Suprapubic skin (tissue), 3 donors: ENCODE data around the gene DST.

ENCODE experiments used
- CTCF ChIP-seq, 2 donors: fragments of 200-600 bp in 1 of 2; fragments of 450-650 bp in 1 of 2; sonication (generic) in 1 of 2; IDR thresholded peaks; one replicate each; pipeline ENCODE4 v1.5.1; 2016 to 2019; ENCODE audit warnings: antibody characterized with exemption in 2 of 2, mild to moderate bottlenecking in 1 of 2, moderate library complexity in 1 of 2
- POLR2AphosphoS5 ChIP-seq, 3 donors: sonication (generic); formaldehyde crosslinking; IDR thresholded peaks; one replicate each; pipeline ENCODE4 v1.6.1; 2017; ENCODE audit warnings: antibody characterized with exemption in 3 of 3

GRCh38 chr6:56658326-56658725 lies 15.6 kb upstream of the DST start:
- no peak for TF ChIP-seq CTCF (IDR thresholded peaks at IDR 0.05)
- no peak for TF ChIP-seq POLR2AphosphoS5 (IDR thresholded peaks at IDR 0.05)
